Keratinocyte (primary cell): ENCODE measurements around the gene SNX13.

Source experiments
- EZH2 ChIP-seq: IDR thresholded peaks from one replicate; pipeline ENCODE4 v1.6.1; 2012; ENCODE audit warnings: inconsistent platforms, mild to moderate bottlenecking, low read length, moderate library complexity
- TF ChIP-seq, protein P1 (sequence below), 3 experiments: IDR thresholded peaks in 1 of 3; conservative IDR thresholded peaks in 1 of 3; optimal IDR thresholded peaks in 1 of 3; 2 replicates in 2 of 3; 3 replicates in 1 of 3; pipeline versions ENCODE3 to v1.5.1; 2011; ENCODE audit warnings: low read length in 3 of 3, mild to moderate bottlenecking in 3 of 3, moderate library complexity in 2 of 3, control low read depth in 1 of 3, inconsistent platforms in 1 of 3; ENCODE audit not compliant: insufficient read depth in 2 of 3; ENCODE audit errors: extremely low read depth in 1 of 3

DNA sequence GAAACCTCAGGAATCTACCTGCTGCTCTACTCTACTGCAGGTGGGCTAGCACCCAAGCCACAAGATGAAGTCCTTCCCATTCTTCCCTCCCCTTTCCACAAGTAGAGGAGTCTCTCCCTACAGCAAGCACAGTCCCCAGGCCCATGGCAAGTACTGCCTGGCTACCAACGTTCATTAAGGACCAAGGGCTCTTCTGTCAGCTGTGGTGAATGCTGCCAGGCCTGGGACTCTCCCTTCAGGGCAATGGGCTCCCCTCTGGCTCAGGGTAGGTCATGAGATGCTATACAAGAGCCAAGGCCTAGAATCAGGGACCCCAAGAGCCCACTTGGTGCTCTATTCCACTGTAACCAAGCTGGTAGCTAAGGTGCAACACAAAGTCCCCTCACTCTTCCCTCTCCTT lies 39.8 kb downstream of the SNX13 start:
- TF ChIP-seq, protein P1, sequence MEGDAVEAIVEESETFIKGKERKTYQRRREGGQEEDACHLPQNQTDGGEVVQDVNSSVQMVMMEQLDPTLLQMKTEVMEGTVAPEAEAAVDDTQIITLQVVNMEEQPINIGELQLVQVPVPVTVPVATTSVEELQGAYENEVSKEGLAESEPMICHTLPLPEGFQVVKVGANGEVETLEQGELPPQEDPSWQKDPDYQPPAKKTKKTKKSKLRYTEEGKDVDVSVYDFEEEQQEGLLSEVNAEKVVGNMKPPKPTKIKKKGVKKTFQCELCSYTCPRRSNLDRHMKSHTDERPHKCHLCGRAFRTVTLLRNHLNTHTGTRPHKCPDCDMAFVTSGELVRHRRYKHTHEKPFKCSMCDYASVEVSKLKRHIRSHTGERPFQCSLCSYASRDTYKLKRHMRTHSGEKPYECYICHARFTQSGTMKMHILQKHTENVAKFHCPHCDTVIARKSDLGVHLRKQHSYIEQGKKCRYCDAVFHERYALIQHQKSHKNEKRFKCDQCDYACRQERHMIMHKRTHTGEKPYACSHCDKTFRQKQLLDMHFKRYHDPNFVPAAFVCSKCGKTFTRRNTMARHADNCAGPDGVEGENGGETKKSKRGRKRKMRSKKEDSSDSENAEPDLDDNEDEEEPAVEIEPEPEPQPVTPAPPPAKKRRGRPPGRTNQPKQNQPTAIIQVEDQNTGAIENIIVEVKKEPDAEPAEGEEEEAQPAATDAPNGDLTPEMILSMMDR (optimal IDR thresholded peaks at IDR 0.05 in 1 of 3, IDR thresholded peaks at IDR 0.05 in 1 of 3, conservative IDR thresholded peaks at IDR 0.05 in 1 of 3; ENCODE audit: extremely low read depth in 1 of 3, insufficient read depth in 2 of 3, low read length in 3 of 3): no peak
- TF ChIP-seq EZH2: no peak
